Neuronal stem cell (in vitro differentiated cells): ENCODE results near the gene TTLL7.

Source experiments
- DNase-seq: peaks from one replicate; pipeline ENCODE4 v3.0.0-alpha.2; 2013; ENCODE audit warnings: low spot score
- H2AFZ ChIP-seq: one replicate; pipeline ENCODE4 v1.6.1; 2013; ENCODE audit warnings: mild to moderate bottlenecking, low read length, inconsistent platforms
- H2AK5ac ChIP-seq: 2 replicates; pipeline ENCODE4 v1.6.1; 2013; ENCODE audit warnings: low read depth, mild to moderate bottlenecking, inconsistent platforms, low read length, moderate library complexity, mixed read lengths
- H2BK120ac ChIP-seq: 2 replicates; pipeline ENCODE4 v1.6.1; 2013; ENCODE audit warnings: low read depth, mild to moderate bottlenecking, inconsistent platforms, low read length, moderate library complexity, mixed read lengths
- H2BK12ac ChIP-seq: one replicate; pipeline ENCODE4 v1.6.1; 2013; ENCODE audit warnings: low read length, inconsistent platforms
- H2BK15ac ChIP-seq: 2 replicates; pipeline ENCODE4 v1.6.1; 2013; ENCODE audit warnings: mild to moderate bottlenecking, low read length, inconsistent platforms, mixed read lengths
- H2BK5ac ChIP-seq: one replicate; pipeline ENCODE4 v1.6.1; 2013; ENCODE audit warnings: inconsistent platforms, mild to moderate bottlenecking, low read length, moderate library complexity
- H3K14ac ChIP-seq: one replicate; pipeline ENCODE4 v1.6.1; 2013; ENCODE audit warnings: low read length, inconsistent platforms
- H3K18ac ChIP-seq: 2 replicates; pipeline ENCODE4 v1.6.1; 2013; ENCODE audit warnings: low read length, inconsistent platforms
- H3K23ac ChIP-seq: 2 replicates; pipeline ENCODE4 v1.6.1; 2013; ENCODE audit warnings: low read depth, mild to moderate bottlenecking, mixed read lengths, low read length, inconsistent platforms; ENCODE audit not compliant: poor library complexity
- H3K27ac ChIP-seq: replicated peaks from 3 replicates; pipeline ENCODE4 v1.5.1; 2013; ENCODE audit warnings: low read length, inconsistent platforms
- H3K27me3 ChIP-seq, 3 experiments: 2 replicates each; pipeline ENCODE4 v1.6.1; 2013; ENCODE audit warnings: low read length in 3 of 3, mild to moderate bottlenecking in 2 of 3, inconsistent platforms in 1 of 3, low read depth in 1 of 3, mixed read lengths in 1 of 3, moderate library complexity in 1 of 3; ENCODE audit not compliant: control insufficient read depth in 3 of 3, insufficient read depth in 3 of 3
- H3K36me3 ChIP-seq, 2 donors: replicated peaks in 1 of 2; 2 replicates each; pipeline ENCODE4 v1.6.1; 2013; ENCODE audit warnings: low read length in 2 of 2; ENCODE audit not compliant: control insufficient read depth in 2 of 2, insufficient read depth in 2 of 2
- H3K4ac ChIP-seq: 2 replicates; pipeline ENCODE4 v1.6.1; 2013; ENCODE audit warnings: inconsistent platforms, mild to moderate bottlenecking, low read length, moderate library complexity
- H3K4me1 ChIP-seq, 2 donors: 1 replicate in 1 of 2; 2 replicates in 1 of 2; pipeline ENCODE4 v1.6.1; 2013; ENCODE audit warnings: low read length in 2 of 2, low read depth in 1 of 2; ENCODE audit not compliant: control insufficient read depth in 2 of 2, insufficient read depth in 1 of 2
- H3K4me2 ChIP-seq: one replicate; pipeline ENCODE4 v1.6.1; 2013; ENCODE audit warnings: mild to moderate bottlenecking, low read length, inconsistent platforms; ENCODE audit not compliant: insufficient read depth, poor library complexity, severe bottlenecking
- H3K4me3 ChIP-seq, 2 donors: 2 replicates each; pipeline ENCODE4 v1.5.1; 2013; ENCODE audit warnings: low read length in 2 of 2, mild to moderate bottlenecking in 2 of 2, inconsistent platforms in 1 of 2, moderate library complexity in 1 of 2
- H3K79me1 ChIP-seq: one replicate; pipeline ENCODE4 v1.6.1; 2013; ENCODE audit warnings: low read depth, mild to moderate bottlenecking, inconsistent platforms, low read length, moderate library complexity
- H3K9ac ChIP-seq: one replicate; pipeline ENCODE4 v1.6.1; 2013; ENCODE audit warnings: mild to moderate bottlenecking, low read depth, low read length, inconsistent platforms; ENCODE audit not compliant: poor library complexity
- H3K9me3 ChIP-seq, 2 donors: replicated peaks in 1 of 2; 2 replicates each; pipeline versions ENCODE3 to v1.6.1; 2013; ENCODE audit warnings: low read length in 2 of 2, mild to moderate bottlenecking in 2 of 2, inconsistent platforms in 1 of 2, low read depth in 1 of 2, mixed read lengths in 1 of 2, moderate library complexity in 1 of 2; ENCODE audit not compliant: control insufficient read depth in 2 of 2, insufficient read depth in 1 of 2
- H4K8ac ChIP-seq: one replicate; pipeline ENCODE4 v1.6.1; 2013; ENCODE audit warnings: low read depth, mild to moderate bottlenecking, inconsistent platforms, low read length, moderate library complexity
- H4K91ac ChIP-seq: one replicate; pipeline ENCODE4 v1.6.1; 2013; ENCODE audit warnings: low read length, low read depth, mild to moderate bottlenecking, inconsistent platforms; ENCODE audit not compliant: poor library complexity
- WGBS, 2 donors: extraction: QIAGEN DNeasy Blood & Tissue Kit; methylation state at CpG; one replicate each; pipeline ENCODE4 v1.1.7; 2013; ENCODE audit warnings: missing lambda C conversion rate in 2 of 2, mixed read lengths in 1 of 2; ENCODE audit not compliant: insufficient read length in 2 of 2, insufficient replicate concordance in 1 of 2; ENCODE audit errors: extremely low coverage in 2 of 2; 5-methylcytosine and 5-hydroxymethylcytosine counted together

The TTLL7 gene

DNA sequence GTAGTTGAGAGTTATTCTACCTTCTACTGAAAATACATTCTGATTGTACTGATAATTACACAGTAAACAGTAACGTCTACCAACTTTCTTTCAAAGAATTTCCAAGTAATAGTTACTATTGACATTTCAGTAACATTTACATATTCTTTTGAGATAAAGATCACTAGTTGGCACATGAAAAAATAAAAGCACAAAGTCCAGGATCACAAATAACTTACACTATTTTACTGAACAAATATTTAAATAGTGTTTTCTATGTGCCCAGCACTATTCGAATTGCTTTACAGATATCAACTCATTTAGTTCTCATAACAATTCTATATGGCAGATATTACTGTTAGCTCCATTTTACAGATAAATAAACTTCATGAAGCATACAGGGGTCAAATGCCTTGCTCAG lies 126.4 kb downstream of the TTLL7 start:
- no CpG with 5 or more reads among the region's 2 CpGs for WGBS, 2 donors
- Histone ChIP-seq H3K27ac (no peak overlapping the region), H2AK5ac (no peak overlapping the region)

GRCh38 chr1:83864991-83865390 lies 133.9 kb downstream of the TTLL7 start:
- no peak for DNase-seq
- Histone ChIP-seq H3K14ac (no peak overlapping the region), H3K23ac (no peak overlapping the region), H3K27me3 (peaks cover 0 to 2% (median 0%) of the 10 kb centered on the region in 3 experiments), H2AFZ (no peak overlapping the region), H2BK120ac (no peak overlapping the region), H3K4me3 (no peak overlapping the region), H3K27ac (no peak overlapping the region), H2BK12ac (no peak overlapping the region), H2BK15ac (no peak overlapping the region), H3K36me3 (no peaks in the 10 kb centered on the region), H3K4ac (no peak overlapping the region), H2BK5ac (no peak overlapping the region), H3K4me1 (no peaks in the 10 kb centered on the region), H4K91ac (no peak overlapping the region), H3K79me1 (no peaks in the 10 kb centered on the region), H2AK5ac (no peak overlapping the region), H3K18ac (no peak overlapping the region), H3K9me3 (no peaks in the 10 kb centered on the region), H3K4me2 (no peak overlapping the region), H4K8ac (no peak overlapping the region), H3K9ac (no peak overlapping the region)
- WGBS, 2 donors = no CpG with 5 or more reads among the region's 2 CpGs

More for the DNA sequence above, 126.4 kb downstream of the TTLL7 start:
- H4K8ac ChIP-seq = no peak overlapping the region
- H3K79me1 ChIP-seq = no peaks in the 10 kb centered on the region
- no peak overlapping the region for H2BK120ac ChIP-seq
- no peak for DNase-seq
- no peak overlapping the region for H3K4me2 ChIP-seq
- H3K27me3 ChIP-seq = no peaks in the 10 kb centered on the region
- H2BK15ac ChIP-seq = no peak overlapping the region
- no peak overlapping the region for H3K18ac ChIP-seq
- no peak overlapping the region for H3K23ac ChIP-seq
- no peak overlapping the region for H4K91ac ChIP-seq
- no peak overlapping the region for H3K4ac ChIP-seq
- H3K14ac ChIP-seq = no peak overlapping the region
- H3K4me3 ChIP-seq = no peak overlapping the region
- H3K9ac ChIP-seq = no peak overlapping the region
- H3K4me1 ChIP-seq = no peaks in the 10 kb centered on the region
- no peak overlapping the region for H2AFZ ChIP-seq
- H3K36me3 ChIP-seq = no peaks in the 10 kb centered on the region
- H2BK12ac ChIP-seq = no peak overlapping the region
- H2BK5ac ChIP-seq = no peak overlapping the region
- no peaks in the 10 kb centered on the region for H3K9me3 ChIP-seq

DNA sequence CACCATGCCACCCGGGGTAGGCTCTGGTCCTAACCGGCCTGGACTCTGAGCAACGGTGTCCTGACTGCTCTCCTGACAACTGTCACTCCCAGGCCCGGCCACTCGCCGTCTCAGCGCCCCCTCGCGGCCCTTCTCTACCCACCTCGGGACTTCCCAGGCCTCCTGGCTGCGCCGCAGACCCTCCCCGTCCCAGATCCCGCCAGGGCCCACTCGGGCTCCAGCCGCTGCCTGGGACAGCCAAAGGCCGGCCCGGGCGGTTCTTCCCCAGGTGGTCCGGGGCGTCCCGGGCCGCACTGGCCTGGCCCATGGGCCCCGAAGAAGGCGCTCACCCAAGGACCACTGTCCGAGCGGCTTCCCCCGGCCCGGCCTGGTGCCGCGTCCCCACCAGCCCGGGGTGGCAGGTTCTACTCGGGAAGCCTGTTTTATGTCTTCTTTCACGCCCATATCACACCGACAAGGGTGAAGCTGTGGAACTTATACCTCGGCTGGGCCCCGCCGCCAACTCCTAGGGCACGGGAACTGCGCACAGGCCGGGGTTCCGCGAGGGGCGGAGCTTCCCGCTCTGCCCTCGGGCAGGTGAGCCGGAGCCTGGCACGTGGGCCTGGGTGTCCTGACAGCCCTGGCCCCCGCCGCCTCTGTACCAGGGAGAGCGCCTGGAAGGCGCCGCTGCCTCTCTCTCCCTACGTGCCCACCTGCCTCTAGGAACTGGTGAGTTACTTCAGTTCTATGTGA lies 138.3 kb downstream of the TTLL7 start:
- Histone ChIP-seq H3K4me2 (peak overlapping the region; percentile 52), H3K27ac (no peak overlapping the region), H2BK120ac (no peak overlapping the region), H2BK15ac (peak overlapping the region; percentile 55), H2AK5ac (no peak overlapping the region), H3K9ac (peak overlapping the region; percentile 12), H4K91ac (peak overlapping the region; percentile 32), H3K36me3 (no peaks in the 10 kb centered on the region), H3K23ac (no peak overlapping the region), H4K8ac (no peak overlapping the region), H2AFZ (no peak overlapping the region), H3K27me3 (peaks cover 0 to 2% (median 0%) of the 10 kb centered on the region in 3 experiments), H2BK12ac (peak overlapping the region; percentile 66), H3K18ac (peak overlapping the region; percentile 95), H3K4ac (no peak overlapping the region), H3K4me3 (peak overlapping the region in 1 of 2 donors; percentile 70), H2BK5ac (peak overlapping the region; percentile 77), H3K14ac (peak overlapping the region; percentile 79), H3K79me1 (no peaks in the 10 kb centered on the region), H3K4me1 (peaks cover 0 to 2% of the 10 kb centered on the region in 2 donors), H3K9me3 (no peaks in the 10 kb centered on the region)
- DNase-seq = peak; percentile 52
- WGBS, 2 donors = no CpG with 5 or more reads among the region's 54 CpGs

DNA sequence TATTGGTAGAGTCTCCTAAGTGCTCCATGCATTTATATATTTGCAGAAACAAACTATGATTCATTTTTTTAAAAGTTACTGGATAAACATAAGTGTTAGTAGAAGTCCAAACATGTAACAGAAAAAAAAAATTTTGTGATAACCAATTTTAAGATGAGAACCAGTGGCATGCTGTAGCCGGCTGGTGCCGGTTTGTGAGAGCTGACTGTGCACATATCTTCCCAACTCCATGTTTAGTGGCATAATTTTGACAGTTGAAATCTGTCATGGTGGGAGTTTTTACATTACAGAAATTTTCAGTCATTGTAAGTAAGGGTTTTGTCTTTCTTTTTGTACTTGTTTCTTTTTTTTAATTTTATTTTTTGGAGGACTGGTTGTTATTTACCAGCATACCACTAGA lies 141.2 kb downstream of the TTLL7 start:
- H2BK12ac ChIP-seq = no peak overlapping the region
- no peak overlapping the region for H2BK120ac ChIP-seq
- peaks cover 0 to 2% (median 0%) of the 10 kb centered on the region in 3 experiments for H3K27me3 ChIP-seq
- no peaks in the 10 kb centered on the region for H3K36me3 ChIP-seq
- H3K14ac ChIP-seq = no peak overlapping the region
- no peak overlapping the region for H3K9ac ChIP-seq
- peak overlapping the region; percentile 74 for H2AFZ ChIP-seq
- H3K4ac ChIP-seq = no peak overlapping the region
- H3K27ac ChIP-seq = no peak overlapping the region
- no peak overlapping the region for H4K91ac ChIP-seq
- H3K9me3 ChIP-seq = peaks cover 2 to 3% of the 10 kb centered on the region in 2 donors
- DNase-seq = no peak
- no peak overlapping the region for H3K4me2 ChIP-seq
- no peak overlapping the region for H2BK5ac ChIP-seq
- no peak overlapping the region for H2BK15ac ChIP-seq
- H3K18ac ChIP-seq = no peak overlapping the region
- H3K4me3 ChIP-seq = no peak overlapping the region
- H3K79me1 ChIP-seq = no peaks in the 10 kb centered on the region
- no CpG with 5 or more reads among the region's 2 CpGs for WGBS, 2 donors
- no peak overlapping the region for H4K8ac ChIP-seq
- no peak overlapping the region for H3K23ac ChIP-seq
- no peak overlapping the region for H2AK5ac ChIP-seq
- peaks cover 0 to 2% of the 10 kb centered on the region in 2 donors for H3K4me1 ChIP-seq
